Measurements from ENCODE around the gene ART3. TPM values are rescaled to one million over a fixed set of nuclear protein-coding genes. Genes with fewer than 3 reads are reported as not detected.
A peak's percentile ranks its signal among the peaks of the same experiment; 100 is the strongest.

ART3 gene
- total RNA-seq, 1 donor = not detected

DNA sequence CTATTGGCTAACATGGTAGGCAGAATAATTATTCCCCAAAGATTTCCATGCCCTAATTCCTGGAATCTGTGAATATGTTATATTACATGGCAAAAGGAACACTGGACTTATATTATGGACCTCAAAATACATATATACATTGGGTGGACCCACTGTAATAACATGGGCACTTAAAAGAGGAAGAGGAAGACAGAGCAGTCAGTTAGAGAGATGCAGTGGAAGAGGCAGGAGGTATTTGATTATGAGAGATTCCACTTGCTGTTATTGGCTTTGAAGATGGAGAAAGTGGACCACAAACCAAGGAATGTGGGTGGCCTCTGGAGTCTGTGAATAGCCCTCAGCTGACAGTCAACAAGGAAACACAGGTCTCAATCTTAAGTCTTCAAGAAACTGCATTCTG lies 14.0 kb upstream of the ART3 start:
- H3K4me3 ChIP-seq (ENCODE audit: low read depth, low read length) = no peak overlapping the region
- TF ChIP-seq CTCF (IDR thresholded peaks at IDR 0.05; ENCODE audit: insufficient read depth, low read depth, low read length) = no peak
- no peak for DNase-seq (ENCODE audit: low read depth)

DNA sequence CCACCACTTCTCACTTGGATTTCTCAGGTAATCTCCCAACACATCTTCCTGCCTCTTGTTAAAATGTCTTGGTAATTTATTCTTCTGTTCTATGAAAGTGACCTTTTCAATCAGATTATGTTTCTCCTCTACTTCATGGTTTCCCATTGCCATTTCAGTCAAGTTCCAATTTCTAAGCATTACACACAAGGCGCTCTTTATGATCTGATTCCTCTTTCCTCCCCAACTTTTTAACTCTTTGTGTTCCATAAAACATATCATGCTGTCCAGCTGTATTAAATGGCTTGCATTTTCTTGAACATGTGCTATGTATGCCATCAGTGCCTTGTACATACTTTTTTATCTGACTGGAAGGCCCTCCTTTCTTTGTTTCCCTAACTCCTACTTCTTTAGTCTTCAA lies 13.1 kb upstream of the ART3 start:
- H3K4me3 ChIP-seq (ENCODE audit: low read depth, low read length) = no peak overlapping the region
- no peak for TF ChIP-seq CTCF (IDR thresholded peaks at IDR 0.05; ENCODE audit: insufficient read depth, low read depth, low read length)
- DNase-seq (ENCODE audit: low read depth) = no peak

DNA sequence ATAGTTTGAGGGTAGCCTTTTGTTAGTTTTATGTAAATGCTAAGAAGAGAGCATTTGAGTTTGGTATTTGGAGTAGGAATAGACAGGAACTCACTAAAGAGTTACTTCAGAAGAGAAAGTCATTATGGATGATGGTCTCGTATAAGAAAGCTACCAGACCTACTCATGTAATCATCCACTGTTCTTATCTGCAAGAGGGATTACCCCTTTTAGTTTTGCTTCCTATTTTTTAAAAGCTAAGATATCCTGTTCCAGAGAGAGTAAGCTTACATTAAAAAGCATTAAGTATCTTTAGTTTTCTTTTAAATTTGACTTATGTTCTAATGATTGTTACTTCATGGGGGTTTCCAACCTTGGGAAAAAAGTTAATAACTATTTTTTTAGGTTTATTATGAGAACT lies 12.5 kb upstream of the ART3 start:
- DNase-seq (ENCODE audit: low read depth) = peak; percentile 17
- no peak overlapping the region for H3K4me3 ChIP-seq (ENCODE audit: low read depth, low read length)
- no peak for TF ChIP-seq CTCF (IDR thresholded peaks at IDR 0.05; ENCODE audit: insufficient read depth, low read depth, low read length)

- no peak for DNase-seq (ENCODE audit: low read depth)
- H3K4me3 ChIP-seq (ENCODE audit: low read depth, low read length) = no peak overlapping the region
- no peak for TF ChIP-seq CTCF (IDR thresholded peaks at IDR 0.05; ENCODE audit: insufficient read depth, low read depth, low read length)
Measured at GRCh38 chr4:76066546-76066945, 8.0 kb upstream of the ART3 start.

- peak; percentile 79 for DNase-seq (ENCODE audit: low read depth)
- TF ChIP-seq CTCF (IDR thresholded peaks at IDR 0.05; ENCODE audit: insufficient read depth, low read depth, low read length) = peak; percentile 85
- no peak overlapping the region for H3K4me3 ChIP-seq (ENCODE audit: low read depth, low read length)
Measured at GRCh38 chr4:76067652-76068286, 6.7 kb upstream of the ART3 start.

GRCh38 chr4:76072760-76073159 lies 1.7 kb upstream of the ART3 start:
- DNase-seq (ENCODE audit: low read depth) = no peak
- no peak overlapping the region for H3K4me3 ChIP-seq (ENCODE audit: low read depth, low read length)
- no peak for TF ChIP-seq CTCF (IDR thresholded peaks at IDR 0.05; ENCODE audit: insufficient read depth, low read depth, low read length)

DNA sequence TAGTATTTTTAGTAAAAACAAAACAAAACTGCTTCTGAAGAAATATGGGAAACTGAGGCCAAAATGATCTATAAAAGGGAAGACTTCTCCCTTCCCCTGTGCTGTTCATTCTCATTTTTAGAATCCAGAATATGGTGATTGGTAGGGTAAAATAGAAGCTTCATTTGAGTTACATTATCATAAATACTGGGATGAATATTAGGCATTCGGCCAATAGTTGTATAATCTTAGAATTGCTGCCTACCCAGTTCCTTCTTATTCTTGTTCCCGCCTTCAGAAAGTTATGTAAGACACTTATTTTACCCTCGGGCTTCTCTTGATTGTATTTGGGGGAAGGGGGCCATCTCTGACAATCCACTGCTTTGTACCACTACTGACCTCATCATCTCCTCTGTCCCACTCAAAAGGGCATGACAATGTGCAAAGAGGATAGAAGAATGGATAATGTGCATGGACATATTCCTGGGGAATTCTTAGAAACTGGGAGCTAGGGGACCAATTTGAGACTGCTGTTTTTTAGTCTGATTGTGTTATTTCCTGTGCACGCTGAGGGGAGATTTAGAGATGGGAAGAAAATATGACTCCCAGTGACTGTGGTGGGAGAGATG lies 588 bp downstream of the ART3 start:
- no peak overlapping the region for H3K4me3 ChIP-seq (ENCODE audit: low read depth, low read length)
- TF ChIP-seq CTCF (IDR thresholded peaks at IDR 0.05; ENCODE audit: insufficient read depth, low read depth, low read length) = no peak
- DNase-seq (ENCODE audit: low read depth) = no peak
